K562 (cell line): ENCODE measurements around the gene LHX3. TPM values are rescaled to one million over a fixed set of nuclear protein-coding genes. Genes with fewer than 3 reads are reported as not detected.

Experiments used
- CCAR2 ChIP-seq: fragments of 200-400 bp; formaldehyde crosslinking; IDR thresholded peaks from 2 replicates; pipeline ENCODE4 v1.6.1; 2017; ENCODE audit warnings: mild to moderate bottlenecking, low read depth, low read length
- CREB3L1 ChIP-seq: fragments of 450-650 bp; IDR thresholded peaks from 2 replicates; pipeline ENCODE4 v1.6.1; 2014; ENCODE audit warnings: low read depth, mild to moderate bottlenecking, moderate library complexity, borderline replicate concordance
- EHMT2 ChIP-seq: fragments of 450-650 bp; IDR thresholded peaks from 2 replicates; pipeline ENCODE4 v1.6.1; 2018; ENCODE audit warnings: antibody characterized with exemption
- HDAC2 ChIP-seq: fragments of 450-650 bp; IDR thresholded peaks from 2 replicates; pipeline ENCODE4 v1.6.1; 2016; ENCODE audit warnings: mild to moderate bottlenecking
- HLTF ChIP-seq: fragments of 450-650 bp; IDR thresholded peaks from 2 replicates; pipeline ENCODE4 v1.6.1; 2016
- HMG20A ChIP-seq: fragments of 450-650 bp; formaldehyde crosslinking; conservative IDR thresholded peaks from 2 replicates; pipeline ENCODE4 v1.4.0; 2020; ENCODE audit warnings: mild to moderate bottlenecking, mixed read lengths
- IRF2 ChIP-seq: sonication (generic); formaldehyde crosslinking; IDR thresholded peaks from 2 replicates; pipeline ENCODE4 v1.8.1; 2022; ENCODE audit warnings: mild to moderate bottlenecking, missing genetic modification reagents
- MBD2 ChIP-seq: sonication (generic); IDR thresholded peaks from 2 replicates; pipeline ENCODE4 v1.6.1; 2016; ENCODE audit warnings: low read depth, borderline replicate concordance
- MTA2 ChIP-seq: fragments of 450-650 bp; IDR thresholded peaks from 2 replicates; pipeline ENCODE4 v1.6.1; 2016; ENCODE audit warnings: low read depth
- POLR2H ChIP-seq: IDR thresholded peaks from 2 replicates; pipeline ENCODE4 v1.6.1; 2016; ENCODE audit warnings: missing genetic modification characterization, low read depth, mild to moderate bottlenecking, control low read depth, missing compliant biosample characterization, moderate library complexity
- PYGO2 ChIP-seq: fragments of 450-650 bp; IDR thresholded peaks from 2 replicates; pipeline ENCODE4 v1.6.1; 2016; ENCODE audit warnings: mild to moderate bottlenecking, missing genetic modification characterization, moderate library complexity, missing compliant biosample characterization
- SIRT6 ChIP-seq: IDR thresholded peaks from one replicate; pipeline ENCODE4 v1.6.1; 2012; ENCODE audit warnings: low read depth, mild to moderate bottlenecking, control low read depth, inconsistent platforms, low read length, moderate library complexity
- SMAD3 ChIP-seq: fragments of 450-650 bp; formaldehyde crosslinking; conservative IDR thresholded peaks from 2 replicates; pipeline ENCODE4 v1.4.0; 2020; ENCODE audit warnings: mild to moderate bottlenecking
- TRIM24 ChIP-seq, 2 experiments: fragments of 450-650 bp; IDR thresholded peaks; 2 replicates each; pipeline ENCODE4 v1.6.1; 2016
- ZBTB7A ChIP-seq: IDR thresholded peaks from 2 replicates; pipeline ENCODE4 v1.6.1; 2011; ENCODE audit warnings: low read depth, mild to moderate bottlenecking, low read length, moderate library complexity, borderline replicate concordance; ENCODE audit not compliant: control insufficient read depth
- ZFX ChIP-seq: sonication (generic); formaldehyde crosslinking; IDR thresholded peaks from 2 replicates; pipeline ENCODE4 v1.8.0; 2022; ENCODE audit warnings: mild to moderate bottlenecking, missing genetic modification reagents, moderate library complexity
- ZNF324 ChIP-seq: fragments of 250-450 bp; sonication (Bioruptor Pico); IDR thresholded peaks from 2 replicates; pipeline ENCODE4 v1.4.0; 2020; ENCODE audit warnings: mild to moderate bottlenecking
- ZNF347 ChIP-seq: fragments of 450-650 bp; formaldehyde crosslinking; IDR thresholded peaks from 2 replicates; pipeline ENCODE4 v1.4.0; 2020; ENCODE audit warnings: low read depth, mild to moderate bottlenecking, moderate library complexity
- ZNF551 ChIP-seq: fragments of 250-450 bp; sonication (Bioruptor Pico); IDR thresholded peaks from 2 replicates; pipeline ENCODE4 v1.5.0; 2021; ENCODE audit warnings: mild to moderate bottlenecking, moderate library complexity
- ZNF707 ChIP-seq: fragments of 250-450 bp; sonication (Bioruptor Pico); conservative IDR thresholded peaks from 2 replicates; pipeline ENCODE4 v1.8.0; 2022; ENCODE audit warnings: inconsistent platforms, mild to moderate bottlenecking, moderate library complexity
- polyA plus RNA-seq, 8 experiments: library from polyadenylated mRNA; depleted of rRNA in 4 of 8; stranded (reverse) in 5 of 8; unstranded in 3 of 8; fragments of >200 nt; fragmentation: Nextera tagmentation in 2 of 8; fragmentation: Illumina TruSeq in 1 of 8; extraction: Ambion mirVana in 2 of 8; extraction: Trizol in 1 of 8; gene quantifications; 2 replicates each; pipeline versions ENCODE4 v1.2.1 to v1.2.3, GENCODE V29; 2011 to 2014; ENCODE audit warnings: inconsistent platforms in 1 of 8, missing spikeins in 1 of 8
- total RNA-seq, 7 experiments: library from RNA; depleted of rRNA in 6 of 7; stranded (reverse); fragments of >200 nt in 6 of 7; fragmentation: Illumina TruSeq in 2 of 7; extraction: Trizol in 2 of 7; gene quantifications; 2 replicates each; pipeline versions ENCODE4 v1.2.1 to v1.2.3, GENCODE V29; 2011 to 2021; ENCODE audit warnings: low replicate concordance in 1 of 7
- TF ChIP-seq, protein P1 (sequence below): fragments of 250-450 bp; sonication (Bioruptor Pico); IDR thresholded peaks from 2 replicates; pipeline ENCODE4 v1.8.0; 2022; ENCODE audit warnings: inconsistent platforms, mild to moderate bottlenecking, moderate library complexity, borderline replicate concordance
- TF ChIP-seq, protein P2 (sequence below): fragments of 250-450 bp; sonication (Bioruptor Pico); IDR thresholded peaks from 2 replicates; pipeline ENCODE4 v1.4.0; 2020

LHX3 gene
- total and polyA plus RNA-seq, 9 of the 15 experiments (the other 6 are each of a cell fraction or from before 2014, with no cell fraction given) = 0.09 TPM; not detected in 8

DNA sequence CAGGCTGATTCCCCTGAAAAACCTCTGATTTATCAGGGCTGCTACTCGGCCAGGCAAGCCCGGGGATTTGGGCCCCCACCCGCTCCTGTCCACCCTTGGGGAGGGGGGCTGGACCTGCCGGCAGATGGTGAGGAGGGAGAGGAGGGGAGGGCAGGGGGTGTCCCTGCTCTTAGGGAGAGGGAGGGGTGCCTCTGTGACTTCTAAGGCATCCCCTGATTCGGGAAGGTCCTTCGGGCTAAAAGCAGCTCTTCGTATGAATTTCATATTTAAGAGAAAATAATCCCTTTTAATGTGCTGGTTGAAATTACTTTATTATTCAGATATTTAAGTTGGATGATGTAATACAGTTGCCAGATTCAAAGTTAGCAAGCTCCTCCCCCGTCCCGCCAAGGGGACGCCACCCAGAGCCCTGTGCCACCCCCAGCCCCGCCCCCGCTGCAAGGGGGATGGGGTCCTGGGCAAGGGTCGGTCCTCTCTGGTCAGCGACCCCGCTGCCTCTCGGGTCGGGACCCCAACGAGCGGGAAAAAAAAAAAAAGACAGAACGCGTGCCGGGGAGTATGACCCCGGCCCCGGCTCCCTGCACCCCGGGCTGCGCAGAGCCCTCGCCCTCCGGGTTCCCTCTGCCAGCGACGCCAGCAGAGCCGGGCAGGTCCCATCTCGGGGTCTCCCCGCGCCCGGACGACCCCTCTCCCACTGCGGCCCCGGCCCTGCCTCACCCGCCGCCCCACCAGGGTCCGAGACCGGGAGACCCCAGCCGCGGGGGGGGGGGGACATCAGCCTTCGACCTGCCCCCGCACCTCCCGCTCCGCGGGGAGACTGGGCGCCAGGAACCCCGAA is 12.4 kb downstream of the LHX3 start (continued):
- TF ChIP-seq, protein P1, sequence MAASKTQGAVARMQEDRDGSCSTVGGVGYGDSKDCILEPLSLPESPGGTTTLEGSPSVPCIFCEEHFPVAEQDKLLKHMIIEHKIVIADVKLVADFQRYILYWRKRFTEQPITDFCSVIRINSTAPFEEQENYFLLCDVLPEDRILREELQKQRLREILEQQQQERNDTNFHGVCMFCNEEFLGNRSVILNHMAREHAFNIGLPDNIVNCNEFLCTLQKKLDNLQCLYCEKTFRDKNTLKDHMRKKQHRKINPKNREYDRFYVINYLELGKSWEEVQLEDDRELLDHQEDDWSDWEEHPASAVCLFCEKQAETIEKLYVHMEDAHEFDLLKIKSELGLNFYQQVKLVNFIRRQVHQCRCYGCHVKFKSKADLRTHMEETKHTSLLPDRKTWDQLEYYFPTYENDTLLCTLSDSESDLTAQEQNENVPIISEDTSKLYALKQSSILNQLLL (CRISPR knock-in tag) = no peak
- no peak for TF ChIP-seq ZBTB7A
- no peak for TF ChIP-seq CREB3L1
- no peak for TF ChIP-seq PYGO2 (tag)
- TF ChIP-seq POLR2H (tag) = peak; percentile 78
- TF ChIP-seq HLTF = no peak
- no peak for TF ChIP-seq MBD2
- no peak for TF ChIP-seq ZNF324 (CRISPR knock-in tag)
- TF ChIP-seq ZNF347 (CRISPR knock-in tag) = no peak
- TF ChIP-seq SIRT6 = no peak
- no peak for TF ChIP-seq ZFX (CRISPR knock-in tag)
- no peak for TF ChIP-seq EHMT2
- no peak for TF ChIP-seq ZNF707 (CRISPR knock-in tag)
- no peak for TF ChIP-seq SMAD3 (CRISPR knock-in tag)
- no peak for TF ChIP-seq CCAR2
- TF ChIP-seq, protein P2, sequence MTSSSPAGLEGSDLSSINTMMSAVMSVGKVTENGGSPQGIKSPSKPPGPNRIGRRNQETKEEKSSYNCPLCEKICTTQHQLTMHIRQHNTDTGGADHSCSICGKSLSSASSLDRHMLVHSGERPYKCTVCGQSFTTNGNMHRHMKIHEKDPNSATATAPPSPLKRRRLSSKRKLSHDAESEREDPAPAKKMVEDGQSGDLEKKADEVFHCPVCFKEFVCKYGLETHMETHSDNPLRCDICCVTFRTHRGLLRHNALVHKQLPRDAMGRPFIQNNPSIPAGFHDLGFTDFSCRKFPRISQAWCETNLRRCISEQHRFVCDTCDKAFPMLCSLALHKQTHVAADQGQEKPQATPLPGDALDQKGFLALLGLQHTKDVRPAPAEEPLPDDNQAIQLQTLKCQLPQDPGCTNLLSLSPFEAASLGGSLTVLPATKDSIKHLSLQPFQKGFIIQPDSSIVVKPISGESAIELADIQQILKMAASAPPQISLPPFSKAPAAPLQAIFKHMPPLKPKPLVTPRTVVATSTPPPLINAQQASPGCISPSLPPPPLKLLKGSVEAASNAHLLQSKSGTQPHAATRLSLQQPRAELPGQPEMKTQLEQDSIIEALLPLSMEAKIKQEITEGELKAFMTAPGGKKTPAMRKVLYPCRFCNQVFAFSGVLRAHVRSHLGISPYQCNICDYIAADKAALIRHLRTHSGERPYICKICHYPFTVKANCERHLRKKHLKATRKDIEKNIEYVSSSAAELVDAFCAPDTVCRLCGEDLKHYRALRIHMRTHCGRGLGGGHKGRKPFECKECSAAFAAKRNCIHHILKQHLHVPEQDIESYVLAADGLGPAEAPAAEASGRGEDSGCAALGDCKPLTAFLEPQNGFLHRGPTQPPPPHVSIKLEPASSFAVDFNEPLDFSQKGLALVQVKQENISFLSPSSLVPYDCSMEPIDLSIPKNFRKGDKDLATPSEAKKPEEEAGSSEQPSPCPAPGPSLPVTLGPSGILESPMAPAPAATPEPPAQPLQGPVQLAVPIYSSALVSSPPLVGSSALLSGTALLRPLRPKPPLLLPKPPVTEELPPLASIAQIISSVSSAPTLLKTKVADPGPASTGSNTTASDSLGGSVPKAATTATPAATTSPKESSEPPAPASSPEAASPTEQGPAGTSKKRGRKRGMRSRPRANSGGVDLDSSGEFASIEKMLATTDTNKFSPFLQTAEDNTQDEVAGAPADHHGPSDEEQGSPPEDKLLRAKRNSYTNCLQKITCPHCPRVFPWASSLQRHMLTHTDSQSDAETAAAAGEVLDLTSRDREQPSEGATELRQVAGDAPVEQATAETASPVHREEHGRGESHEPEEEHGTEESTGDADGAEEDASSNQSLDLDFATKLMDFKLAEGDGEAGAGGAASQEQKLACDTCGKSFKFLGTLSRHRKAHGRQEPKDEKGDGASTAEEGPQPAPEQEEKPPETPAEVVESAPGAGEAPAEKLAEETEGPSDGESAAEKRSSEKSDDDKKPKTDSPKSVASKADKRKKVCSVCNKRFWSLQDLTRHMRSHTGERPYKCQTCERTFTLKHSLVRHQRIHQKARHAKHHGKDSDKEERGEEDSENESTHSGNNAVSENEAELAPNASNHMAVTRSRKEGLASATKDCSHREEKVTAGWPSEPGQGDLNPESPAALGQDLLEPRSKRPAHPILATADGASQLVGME (CRISPR knock-in tag) = no peak
- no peak for TF ChIP-seq HMG20A (CRISPR knock-in tag)
- TF ChIP-seq IRF2 = no peak
- TF ChIP-seq HDAC2 = peak; percentile 17; the same call in 1 of the 2 replicates
- TF ChIP-seq ZNF551 (CRISPR knock-in tag) = no peak
- TF ChIP-seq TRIM24 (IDR thresholded peaks at IDR 0.05) = no peak
- no peak for TF ChIP-seq MTA2
